Nephron progenitor cell (in vitro differentiated cells): ENCODE data around the gene ZSWIM4.

Source experiments
- DNase-seq: peaks from one replicate; pipeline ENCODE4 v3.0.0; 2021
- H3K27ac Mint-ChIP-seq: 2 replicates; pipeline ENCODE4 v1.8.0; 2021; ENCODE audit warnings: mild to moderate bottlenecking, moderate library complexity, mixed read lengths
- H3K27me3 Mint-ChIP-seq: 2 replicates; pipeline ENCODE4 v1.8.0; 2021; ENCODE audit warnings: mild to moderate bottlenecking, low read depth, mixed read lengths; ENCODE audit not compliant: poor library complexity
- H3K36me3 Mint-ChIP-seq: 2 replicates; pipeline ENCODE4 v1.8.0; 2021; ENCODE audit warnings: low read depth, mixed read lengths
- H3K4me1 Mint-ChIP-seq: 2 replicates; pipeline ENCODE4 v1.8.0; 2021; ENCODE audit warnings: mixed read lengths
- H3K4me3 Mint-ChIP-seq: 2 replicates; pipeline ENCODE4 v1.8.0; 2021; ENCODE audit warnings: mild to moderate bottlenecking, moderate library complexity, mixed read lengths
- H3K9me3 Mint-ChIP-seq: 2 replicates; pipeline ENCODE4 v1.8.0; 2021; ENCODE audit warnings: mild to moderate bottlenecking, moderate library complexity, mixed read lengths
- TF ChIP-seq, protein P1 (sequence below): fragments of 200-600 bp; sonication (generic); IDR thresholded peaks from 2 replicates; pipeline ENCODE4 v1.5.0; 2021; ENCODE audit warnings: antibody characterized with exemption

Gene ZSWIM4

DNA sequence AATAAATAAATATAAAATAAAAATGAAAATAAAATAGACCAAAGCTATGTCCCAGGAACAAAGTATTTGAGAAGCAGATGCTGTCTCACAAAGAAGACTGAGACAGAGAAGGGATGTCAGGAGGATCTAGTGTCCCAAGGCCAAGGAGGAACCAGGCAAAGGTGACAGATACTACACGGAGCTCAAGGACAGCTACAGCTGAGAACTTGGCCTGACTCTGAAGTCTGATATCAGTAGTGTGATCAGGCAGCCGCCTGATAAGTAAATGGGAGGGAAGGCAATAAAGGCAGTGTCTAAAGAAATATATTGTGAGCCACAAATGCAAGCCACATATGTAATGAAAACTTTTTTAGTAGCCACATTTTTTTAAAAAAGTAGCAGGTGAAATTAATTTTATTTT is 61.3 kb downstream of the ZSWIM4 start:
- Mint-ChIP-seq H3K4me3 (no peak overlapping the region), H3K9me3 (no peaks in the 10 kb centered on the region), H3K36me3 (no peaks in the 10 kb centered on the region), H3K4me1 (peaks cover 12% of the 10 kb centered on the region), H3K27me3 (peaks cover 10% of the 10 kb centered on the region), H3K27ac (peak overlapping the region; percentile 61)
- DNase-seq = no peak
- TF ChIP-seq, protein P1, sequence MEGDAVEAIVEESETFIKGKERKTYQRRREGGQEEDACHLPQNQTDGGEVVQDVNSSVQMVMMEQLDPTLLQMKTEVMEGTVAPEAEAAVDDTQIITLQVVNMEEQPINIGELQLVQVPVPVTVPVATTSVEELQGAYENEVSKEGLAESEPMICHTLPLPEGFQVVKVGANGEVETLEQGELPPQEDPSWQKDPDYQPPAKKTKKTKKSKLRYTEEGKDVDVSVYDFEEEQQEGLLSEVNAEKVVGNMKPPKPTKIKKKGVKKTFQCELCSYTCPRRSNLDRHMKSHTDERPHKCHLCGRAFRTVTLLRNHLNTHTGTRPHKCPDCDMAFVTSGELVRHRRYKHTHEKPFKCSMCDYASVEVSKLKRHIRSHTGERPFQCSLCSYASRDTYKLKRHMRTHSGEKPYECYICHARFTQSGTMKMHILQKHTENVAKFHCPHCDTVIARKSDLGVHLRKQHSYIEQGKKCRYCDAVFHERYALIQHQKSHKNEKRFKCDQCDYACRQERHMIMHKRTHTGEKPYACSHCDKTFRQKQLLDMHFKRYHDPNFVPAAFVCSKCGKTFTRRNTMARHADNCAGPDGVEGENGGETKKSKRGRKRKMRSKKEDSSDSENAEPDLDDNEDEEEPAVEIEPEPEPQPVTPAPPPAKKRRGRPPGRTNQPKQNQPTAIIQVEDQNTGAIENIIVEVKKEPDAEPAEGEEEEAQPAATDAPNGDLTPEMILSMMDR = no peak

DNA sequence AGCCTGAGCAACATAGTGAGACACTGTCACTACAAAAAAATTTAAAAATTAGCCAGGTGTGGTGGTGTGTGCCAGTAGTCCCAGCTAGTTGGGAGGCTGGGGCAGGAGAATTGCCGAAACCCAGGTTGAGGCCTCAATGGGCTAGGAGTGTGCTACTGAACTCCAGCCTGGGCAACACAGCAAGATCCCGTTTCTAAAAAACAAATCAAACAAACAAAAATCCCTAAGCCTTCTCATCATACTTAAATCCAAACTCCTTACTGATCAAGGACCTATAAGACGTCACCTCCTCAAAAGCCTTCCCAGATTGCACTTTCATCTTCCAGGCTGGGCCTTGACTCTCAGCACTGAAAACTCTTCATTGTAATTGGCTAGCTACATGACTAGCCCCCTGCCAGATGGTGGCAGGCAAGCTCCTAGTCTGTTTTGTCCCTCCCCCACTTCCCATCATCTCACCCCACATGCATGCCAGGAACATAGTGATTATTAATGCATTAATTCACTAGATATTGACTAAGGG is 64.2 kb downstream of the ZSWIM4 start:
- Mint-ChIP-seq H3K36me3 (no peaks in the 10 kb centered on the region), H3K4me3 (no peak overlapping the region), H3K9me3 (no peaks in the 10 kb centered on the region), H3K27me3 (peaks cover 12% of the 10 kb centered on the region), H3K4me1 (peaks cover 30% of the 10 kb centered on the region), H3K27ac (no peak overlapping the region)
- TF ChIP-seq, protein P1 = no peak
- DNase-seq = no peak

DNA sequence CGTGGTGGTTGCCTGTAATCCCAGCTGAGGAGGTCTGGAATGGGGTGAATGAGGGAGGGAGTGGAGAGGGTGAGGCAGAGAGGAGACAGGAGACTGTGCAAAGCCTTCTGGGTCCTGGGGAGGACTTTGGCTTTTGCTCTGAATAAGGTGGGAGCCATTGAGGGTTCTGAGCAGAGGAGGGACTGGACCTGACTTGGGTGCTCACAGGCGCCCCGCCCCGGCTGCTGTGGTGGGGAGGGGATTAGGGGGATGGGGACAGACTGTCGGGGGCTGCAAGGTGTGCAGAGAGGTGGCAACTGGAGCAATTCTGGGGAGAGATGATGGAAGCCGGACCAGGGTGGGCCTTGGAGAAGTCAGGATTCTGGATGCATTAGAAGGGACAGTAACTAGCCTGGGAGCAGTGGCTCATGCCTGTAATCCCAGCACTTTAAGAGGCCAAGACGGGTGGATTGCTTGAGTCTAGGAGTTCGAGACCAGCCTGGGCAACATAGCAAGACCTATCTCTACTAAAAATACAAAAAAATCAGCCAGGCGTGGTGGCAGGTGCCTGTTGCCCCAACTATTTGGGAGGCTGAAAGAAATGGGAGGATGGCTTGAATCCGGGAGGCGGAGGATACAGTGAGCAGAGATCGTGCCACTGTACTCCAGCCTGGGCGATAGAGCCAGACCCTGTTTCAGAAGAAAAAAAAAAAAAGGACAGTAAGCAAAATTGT is 65.6 kb downstream of the ZSWIM4 start:
- no peak for DNase-seq
- TF ChIP-seq, protein P1 = no peak
- H3K9me3 Mint-ChIP-seq = no peaks in the 10 kb centered on the region
- no peak overlapping the region for H3K4me3 Mint-ChIP-seq
- H3K4me1 Mint-ChIP-seq = peaks cover 34% of the 10 kb centered on the region
- no peaks in the 10 kb centered on the region for H3K36me3 Mint-ChIP-seq
- no peak overlapping the region for H3K27ac Mint-ChIP-seq
- H3K27me3 Mint-ChIP-seq = peaks cover 15% of the 10 kb centered on the region

DNA sequence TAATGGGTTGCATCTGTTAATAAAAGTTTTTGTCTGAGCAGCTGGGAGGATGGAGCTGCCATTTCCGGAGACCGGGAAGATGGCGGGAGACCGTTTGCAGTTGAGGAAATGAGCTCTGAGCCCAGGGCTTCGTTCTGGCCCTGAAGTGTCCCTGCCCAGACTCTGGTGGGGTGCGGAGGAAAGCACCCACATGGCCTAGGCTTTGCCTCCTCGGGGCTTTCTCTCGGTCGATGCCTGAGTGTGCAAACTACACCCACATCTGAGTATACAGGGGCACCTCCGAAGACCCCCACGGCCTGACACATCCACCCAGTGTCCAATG is 66.1 kb downstream of the ZSWIM4 start:
- H3K4me3 Mint-ChIP-seq = peak overlapping the region; percentile 56
- H3K27me3 Mint-ChIP-seq = peaks cover 19% of the 10 kb centered on the region
- H3K4me1 Mint-ChIP-seq = peaks cover 37% of the 10 kb centered on the region
- DNase-seq = no peak
- H3K36me3 Mint-ChIP-seq = no peaks in the 10 kb centered on the region
- H3K9me3 Mint-ChIP-seq = no peaks in the 10 kb centered on the region
- TF ChIP-seq, protein P1 = no peak
- no peak overlapping the region for H3K27ac Mint-ChIP-seq

DNA sequence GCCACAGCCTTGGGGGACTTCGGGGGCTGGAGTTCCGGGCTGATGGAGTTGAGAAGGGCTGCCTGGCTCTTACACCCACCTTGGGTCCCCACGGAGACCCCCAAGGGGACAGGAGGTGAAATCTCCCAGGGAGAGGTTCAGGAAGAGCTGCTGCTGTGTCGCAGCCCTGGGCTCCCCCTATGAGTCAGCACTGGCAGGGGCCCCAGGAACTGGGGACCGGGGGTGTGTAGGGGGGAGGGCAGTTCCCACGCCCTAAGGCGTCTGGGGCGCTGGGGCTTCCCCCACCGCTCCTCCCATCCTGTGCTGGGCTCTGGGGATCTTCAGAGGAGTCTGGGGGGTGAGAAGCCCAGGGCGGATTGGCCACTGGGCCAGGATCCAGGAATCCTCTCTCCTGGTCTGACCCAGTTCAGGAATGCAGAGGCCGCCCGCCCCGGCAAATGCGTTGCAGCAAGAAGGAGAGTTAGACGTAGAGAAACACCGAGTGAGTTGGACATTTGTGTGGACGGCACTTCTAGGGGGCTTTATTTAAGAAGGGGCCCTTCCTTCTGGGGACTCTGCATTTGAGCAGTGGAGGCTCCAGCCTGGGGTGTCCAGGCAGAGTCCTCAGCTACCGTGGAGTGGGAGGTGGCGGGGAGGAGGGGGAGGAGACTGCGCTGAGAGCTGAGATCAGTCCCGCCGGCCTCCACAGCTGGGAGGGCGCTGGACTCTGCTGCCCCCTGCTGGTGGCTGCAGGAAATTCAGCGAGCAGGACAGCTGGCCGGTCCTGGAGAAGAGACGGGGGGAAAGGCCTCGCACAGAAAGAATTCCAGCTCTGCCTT is 66.7 kb downstream of the ZSWIM4 start:
- TF ChIP-seq, protein P1 = peak; percentile 99
- no peaks in the 10 kb centered on the region for H3K36me3 Mint-ChIP-seq
- peaks cover 24% of the 10 kb centered on the region for H3K27me3 Mint-ChIP-seq
- peak; percentile 97 for DNase-seq
- H3K9me3 Mint-ChIP-seq = no peaks in the 10 kb centered on the region
- H3K4me3 Mint-ChIP-seq = peak overlapping the region; percentile 74
- no peak overlapping the region for H3K27ac Mint-ChIP-seq
- H3K4me1 Mint-ChIP-seq = peaks cover 43% of the 10 kb centered on the region
